K562 (cell line): ENCODE data around the gene MTPN. TPM values are rescaled to one million over a fixed set of nuclear protein-coding genes. Genes with fewer than 3 reads are reported as not detected.

Experiments
- ATF6 ChIP-seq: sonication (generic); formaldehyde crosslinking; IDR thresholded peaks from 2 replicates; pipeline ENCODE4 v1.4.0; 2020; ENCODE audit warnings: mild to moderate bottlenecking, missing genetic modification reagents
- BCL6 ChIP-seq: fragments of 250-450 bp; sonication (Bioruptor Pico); IDR thresholded peaks from 2 replicates; pipeline ENCODE4 v1.4.0; 2020
- CTCF ChIP-seq, 3 experiments: IDR thresholded peaks in 2 of 3; conservative IDR thresholded peaks in 1 of 3; 2 replicates each; pipeline ENCODE4 v1.5.1; 2011 to 2012; ENCODE audit warnings: low read length in 3 of 3, mild to moderate bottlenecking in 3 of 3, control low read depth in 2 of 3, improper control_type of control experiment in 1 of 3, inconsistent platforms in 1 of 3, low read depth in 1 of 3, mixed read lengths in 1 of 3, moderate library complexity in 1 of 3; ENCODE audit not compliant: insufficient read depth in 2 of 3
- NCOA2 ChIP-seq, 2 experiments: fragments of 450-650 bp; IDR thresholded peaks; 2 replicates each; pipeline ENCODE4 v1.6.1; 2018; ENCODE audit warnings: mild to moderate bottlenecking in 2 of 2, moderate library complexity in 1 of 2; ENCODE audit not compliant: partially characterized antibody in 2 of 2
- NFRKB ChIP-seq: fragments of 450-650 bp; IDR thresholded peaks from 2 replicates; pipeline ENCODE4 v1.6.1; 2016; ENCODE audit warnings: low read depth
- PTTG1 ChIP-seq: fragments of 450-650 bp; IDR thresholded peaks from 2 replicates; pipeline ENCODE4 v1.6.1; 2016; ENCODE audit warnings: low read depth, mild to moderate bottlenecking, missing genetic modification characterization, missing compliant biosample characterization
- SNIP1 ChIP-seq: fragments of 450-650 bp; IDR thresholded peaks from 2 replicates; pipeline ENCODE4 v1.7.1; 2017; ENCODE audit warnings: low read depth, mild to moderate bottlenecking
- XRCC3 ChIP-seq: fragments of 450-650 bp; IDR thresholded peaks from 2 replicates; pipeline ENCODE4 v1.6.1; 2017; ENCODE audit warnings: mild to moderate bottlenecking, moderate library complexity
- ZBTB40 ChIP-seq, 2 experiments: fragments of 450-650 bp in 1 of 2; sonication (generic) in 1 of 2; formaldehyde crosslinking in 1 of 2; IDR thresholded peaks; 2 replicates each; pipeline versions ENCODE4 v1.7.1 to v1.9.0; 2016 to 2022; ENCODE audit warnings: inconsistent platforms in 1 of 2, mild to moderate bottlenecking in 1 of 2, missing genetic modification reagents in 1 of 2
- ZEB2 ChIP-seq: fragments of 450-650 bp; IDR thresholded peaks from 2 replicates; pipeline ENCODE4 v1.6.1; 2016
- ZNF184 ChIP-seq: sonication (generic); formaldehyde crosslinking; IDR thresholded peaks from 2 replicates; pipeline ENCODE4 v1.5.0; 2020; ENCODE audit warnings: missing genetic modification reagents
- ZNF740 ChIP-seq, 3 experiments: fragments of 200-800 bp in 1 of 3; sonication (Bioruptor generic) in 1 of 3; sonication (generic) in 1 of 3; formaldehyde crosslinking in 1 of 3; IDR thresholded peaks; 2 replicates each; pipeline versions ENCODE4 v1.6.1 to v1.8.0; 2016 to 2022; ENCODE audit warnings: mild to moderate bottlenecking in 2 of 3, missing compliant biosample characterization in 2 of 3, missing genetic modification characterization in 2 of 3, missing genetic modification reagents in 1 of 3
- ZNF830 ChIP-seq: fragments of 250-450 bp; sonication (Bioruptor Pico); IDR thresholded peaks from 2 replicates; pipeline ENCODE4 v1.5.0; 2021; ENCODE audit warnings: mild to moderate bottlenecking
- polyA plus RNA-seq, 8 experiments: library from polyadenylated mRNA; depleted of rRNA in 4 of 8; stranded (reverse) in 5 of 8; unstranded in 3 of 8; fragments of >200 nt; fragmentation: Nextera tagmentation in 2 of 8; fragmentation: Illumina TruSeq in 1 of 8; extraction: Ambion mirVana in 2 of 8; extraction: Trizol in 1 of 8; gene quantifications; 2 replicates each; pipeline versions ENCODE4 v1.2.1 to v1.2.3, GENCODE V29; 2011 to 2014; ENCODE audit warnings: inconsistent platforms in 1 of 8, missing spikeins in 1 of 8
- total RNA-seq, 7 experiments: library from RNA; depleted of rRNA in 6 of 7; stranded (reverse); fragments of >200 nt in 6 of 7; fragmentation: Illumina TruSeq in 2 of 7; extraction: Trizol in 2 of 7; gene quantifications; 2 replicates each; pipeline versions ENCODE4 v1.2.1 to v1.2.3, GENCODE V29; 2011 to 2021; ENCODE audit warnings: low replicate concordance in 1 of 7

The MTPN gene
- total and polyA plus RNA-seq, 9 of the 15 experiments (the other 6 are each of a cell fraction or from before 2014, with no cell fraction given): 68.5 to 261 (median 156) TPM

GRCh38 chr7:135943134-135943879, 33.9 kb downstream of the MTPN start (continued):
- TF ChIP-seq ZBTB40 (IDR thresholded peaks at IDR 0.05) (no peak), ZBTB40 (CRISPR knock-in tag; IDR thresholded peaks at IDR 0.05) (no peak), ZEB2 (peak; percentile 74), ATF6 (CRISPR knock-in tag) (no peak), BCL6 (CRISPR knock-in tag) (no peak), CTCF (IDR thresholded peaks at IDR 0.05 in 2 of 3, conservative IDR thresholded peaks at IDR 0.05 in 1 of 3; ENCODE audit: insufficient read depth in 2 of 3, low read depth in 1 of 3, low read length in 3 of 3) (no peak), PTTG1 (tag) (no peak), NFRKB (peak; percentile 49), SNIP1 (no peak), ZNF830 (CRISPR knock-in tag) (no peak), NCOA2 (IDR thresholded peaks at IDR 0.05; ENCODE audit: partially characterized antibody in 2 of 2) (peak; percentile 50 to 54), ZNF184 (CRISPR knock-in tag) (no peak), ZNF740 (CRISPR knock-in tag; IDR thresholded peaks at IDR 0.05) (no peak), ZNF740 (tag; IDR thresholded peaks at IDR 0.05) (no peak), XRCC3 (0 out of 2 replicates have a peak, but pooled peaks have one; percentile 42)
